ENCODE measurements around the gene FBXO31.

GRCh38 chr16:87367529-87367928 is 16.0 kb downstream of the FBXO31 start:
- TF ChIP-seq CTCF (conservative IDR thresholded peaks at IDR 0.05) (no peak), EZH2 (IDR thresholded peaks at IDR 0.05; ENCODE audit: low read depth) (no peak)

Measured in PC-9 (cell line).